ENCODE data around the gene ZNF777.

The ZNF777 gene

DNA sequence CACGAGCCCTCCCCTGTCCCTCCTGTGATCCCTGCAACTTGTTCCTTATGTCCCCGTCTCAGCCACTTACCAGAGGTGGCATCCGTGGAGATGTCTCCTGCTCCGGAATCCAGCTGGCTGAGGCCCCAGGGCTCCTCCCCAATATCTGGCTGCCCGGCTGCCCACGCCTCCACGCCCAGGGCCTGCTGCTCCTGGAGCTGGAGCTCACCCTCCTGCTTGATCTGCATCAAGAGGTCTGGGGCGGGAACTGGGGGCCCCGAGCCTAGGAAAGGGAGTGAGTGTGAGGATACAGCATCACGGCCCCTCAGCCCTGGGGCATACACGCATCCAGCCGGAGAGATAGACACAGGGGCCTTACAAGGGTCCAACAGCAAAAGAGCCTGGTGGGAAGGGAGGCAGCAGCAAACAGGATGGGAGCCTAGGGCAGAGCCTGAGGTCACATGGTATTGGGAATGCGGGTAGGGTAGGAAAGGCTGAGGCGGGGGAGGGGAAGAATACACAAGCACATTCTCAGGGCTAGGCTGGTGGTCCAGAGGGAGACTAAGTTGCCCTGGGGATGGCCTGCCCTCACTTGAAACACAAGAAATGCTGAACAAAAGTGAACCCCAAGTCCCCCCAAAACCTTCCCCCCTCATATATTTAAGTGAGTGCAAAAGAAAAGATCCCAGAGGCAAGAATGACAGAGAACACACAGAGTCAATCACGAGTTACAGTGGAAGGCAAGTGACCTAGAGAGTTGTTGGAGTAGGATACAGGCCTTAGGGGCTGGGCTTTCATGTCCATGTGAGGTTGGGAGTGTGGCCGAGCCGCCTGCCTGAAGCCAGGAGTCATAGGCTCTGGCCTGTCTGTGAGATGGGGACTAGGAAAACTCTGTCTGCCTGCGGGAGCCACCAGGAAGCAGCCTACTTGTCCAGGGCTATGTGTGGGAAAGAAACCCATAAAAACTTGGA is 16.9 kb upstream of the ZNF777 start:
- DNase-seq (ENCODE audit: low read depth in 4 of 4, low spot score in 1 of 4) = no peak

DNA sequence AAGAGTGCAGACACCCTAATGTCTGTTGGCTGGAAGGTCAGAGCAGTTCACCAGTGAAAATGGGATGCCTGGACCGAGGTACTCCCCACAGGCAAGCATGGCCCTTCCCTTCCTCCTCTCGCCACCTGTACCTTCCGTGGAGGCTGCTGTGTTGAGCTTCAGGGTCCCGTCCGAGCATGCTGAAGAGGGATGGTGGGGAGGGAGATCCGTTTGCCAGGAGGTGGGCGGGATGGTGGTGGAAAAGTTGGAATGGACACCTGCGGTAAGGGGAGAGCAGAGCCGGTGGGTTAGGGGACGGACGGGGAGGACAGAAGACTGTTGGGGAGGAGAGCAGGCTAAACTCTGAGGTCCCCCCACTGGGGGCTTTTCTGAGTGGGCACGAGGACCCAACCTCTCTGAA is 15.9 kb upstream of the ZNF777 start:
- DNase-seq (ENCODE audit: low read depth in 4 of 4, low spot score in 1 of 4) = no peak

DNA sequence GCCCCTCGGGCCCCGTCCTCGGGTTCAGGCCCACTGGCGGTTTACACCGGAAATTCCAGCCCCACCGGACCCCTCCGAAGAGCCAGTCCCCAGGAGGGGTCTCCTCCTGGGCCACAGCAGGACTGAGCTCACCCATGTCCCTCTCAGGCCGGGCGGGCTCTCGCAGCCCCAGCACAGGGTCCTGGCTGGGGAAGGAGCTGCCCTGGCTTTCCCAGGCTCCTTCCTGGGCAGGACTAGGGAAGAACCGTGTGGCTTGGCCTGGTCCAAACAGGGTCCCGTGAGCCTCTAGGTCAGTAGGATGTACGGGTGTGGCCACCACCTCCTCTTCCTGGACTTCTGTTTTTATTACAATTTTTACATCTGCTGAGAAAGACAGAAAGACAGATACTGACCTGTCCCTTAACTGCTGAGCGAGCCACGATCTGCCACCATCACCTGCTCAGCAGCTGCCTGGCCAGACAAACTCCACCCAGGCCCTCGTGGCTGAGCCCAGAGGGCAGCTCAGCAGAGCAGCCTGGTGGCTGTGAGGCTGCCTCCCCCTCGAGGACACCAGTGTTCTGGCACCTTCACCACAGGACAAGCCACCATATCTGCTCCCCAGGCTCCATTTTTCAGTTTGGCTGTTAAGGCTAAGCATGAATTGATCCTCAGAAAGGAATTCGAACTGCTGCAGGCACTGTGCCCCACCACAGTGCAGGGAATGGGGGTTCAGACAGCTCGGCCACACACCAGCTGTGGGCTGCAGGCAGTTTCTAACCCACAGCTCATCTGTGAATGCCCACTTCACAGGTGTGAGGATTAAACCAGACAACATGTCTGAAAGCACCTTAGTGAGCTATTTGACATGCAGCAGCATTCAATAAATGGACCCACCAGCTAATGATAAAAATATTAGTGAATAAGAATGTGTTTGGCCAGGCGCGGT is 14.5 kb upstream of the ZNF777 start:
- DNase-seq (ENCODE audit: low read depth in 4 of 4, low spot score in 1 of 4) = no peak

DNA sequence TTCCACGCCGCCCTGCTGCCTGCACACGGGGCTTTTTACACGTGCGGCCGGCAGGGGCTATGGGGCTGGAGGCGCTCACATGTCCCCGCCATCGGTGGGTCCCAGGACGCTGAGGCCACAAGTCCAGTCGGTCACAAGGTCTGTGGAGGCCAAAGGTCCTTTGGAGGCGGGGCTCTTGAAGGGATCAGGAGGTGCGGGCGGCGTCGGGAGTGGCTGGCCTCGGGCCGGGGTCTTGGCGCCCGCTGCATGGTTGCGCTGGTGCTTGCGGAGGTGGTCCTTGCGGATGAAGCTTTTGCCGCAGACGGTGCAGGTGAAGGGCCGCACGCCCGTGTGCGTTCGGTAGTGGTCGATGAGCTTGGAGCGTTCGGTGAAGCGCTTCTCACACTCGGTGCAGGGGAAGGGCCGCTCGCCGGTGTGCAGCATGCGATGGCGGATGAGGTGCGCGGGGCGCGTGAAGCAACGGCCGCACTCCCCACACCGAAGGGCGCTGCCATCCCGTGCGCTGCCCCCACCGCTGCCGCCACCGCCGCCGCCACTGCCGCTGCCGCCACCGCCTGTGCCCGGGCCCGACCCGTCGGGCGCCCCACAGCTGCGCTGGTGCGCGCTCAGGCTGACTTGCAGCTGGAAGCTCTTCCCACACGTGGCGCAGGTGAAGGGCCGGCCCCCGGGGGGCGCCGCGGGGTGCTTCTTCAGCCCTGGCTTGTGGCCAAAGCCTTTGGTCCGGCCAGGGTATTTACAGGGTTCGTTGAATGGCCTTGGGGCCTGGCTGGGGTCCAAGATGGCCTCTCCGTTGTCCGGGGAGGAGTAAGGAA is 13.7 kb upstream of the ZNF777 start:
- no peak for DNase-seq (ENCODE audit: low read depth in 4 of 4, low spot score in 1 of 4)

DNA sequence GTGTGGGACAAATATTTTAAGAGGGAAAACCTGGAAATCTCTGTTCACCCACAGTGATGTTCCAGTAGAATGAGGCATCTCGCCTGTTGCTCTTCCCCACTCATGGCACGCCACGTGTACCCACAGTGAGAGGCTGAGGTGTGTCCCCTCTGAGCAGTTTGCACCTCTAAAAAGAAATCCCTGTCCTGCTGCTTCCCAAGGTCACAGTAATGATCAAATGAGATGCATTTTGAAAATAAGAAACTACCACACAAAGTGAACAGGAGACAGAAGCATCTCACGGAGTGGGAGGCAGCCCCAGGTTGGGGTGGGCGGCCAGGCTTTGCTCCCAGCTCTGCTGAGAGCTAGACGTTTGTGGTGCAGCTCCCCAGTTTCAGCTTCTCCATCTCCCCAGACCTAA is 12.4 kb upstream of the ZNF777 start:
- no peak for DNase-seq (ENCODE audit: low read depth in 4 of 4, low spot score in 1 of 4)

DNA sequence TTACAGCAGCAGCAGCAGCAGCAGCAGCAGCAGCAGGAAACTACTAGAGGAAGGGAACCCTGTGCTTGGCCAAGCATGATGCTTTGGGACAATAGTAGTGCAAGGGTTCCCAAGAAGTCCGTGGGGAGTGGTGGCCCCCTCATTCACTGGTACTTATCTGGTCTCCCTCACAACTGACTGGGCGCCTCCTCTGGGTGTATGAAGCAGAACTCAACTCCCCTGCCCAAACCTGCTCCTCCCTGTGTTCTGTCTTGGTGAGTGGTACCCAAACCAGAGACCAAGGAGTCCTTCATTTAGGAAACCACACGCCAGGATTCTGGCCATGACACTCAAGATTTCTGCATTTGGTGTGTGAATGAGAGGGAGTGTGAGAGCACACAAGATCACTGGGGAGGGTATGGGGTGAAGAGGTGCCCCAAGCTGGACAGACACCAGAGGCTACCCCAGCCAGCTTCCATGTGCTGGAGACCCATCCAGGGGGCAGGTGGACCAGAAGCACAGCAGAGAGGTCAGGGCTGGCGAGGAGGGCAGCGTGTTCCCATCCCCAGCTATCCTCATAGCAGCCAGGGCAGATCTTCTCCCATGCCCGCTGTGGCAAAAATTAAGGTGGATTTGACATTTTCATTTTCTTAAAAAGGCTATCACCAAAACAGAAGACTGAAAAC is 10.6 kb upstream of the ZNF777 start:
- DNase-seq (ENCODE audit: low read depth in 4 of 4, low spot score in 1 of 4) = no peak

DNA sequence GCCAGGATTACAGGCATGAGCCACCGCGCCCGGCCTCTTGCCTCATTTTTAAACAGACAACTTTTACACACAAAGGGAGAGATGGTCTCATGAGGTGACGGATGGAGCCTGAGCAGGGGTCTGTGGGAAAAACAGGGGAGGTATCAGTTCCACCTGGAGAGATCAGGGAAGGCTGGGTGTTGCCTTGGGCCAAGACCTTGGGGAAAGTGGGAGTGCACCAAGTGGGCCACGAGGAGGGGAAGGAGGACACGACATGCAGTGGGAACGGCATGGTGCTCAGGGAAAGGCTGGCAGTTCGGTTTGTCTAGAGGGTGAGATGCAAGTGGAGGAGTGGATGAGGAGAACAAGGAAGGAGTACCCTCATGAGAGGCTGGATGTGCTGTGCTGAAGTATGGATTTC is 8.9 kb upstream of the ZNF777 start:
- no peak for DNase-seq (ENCODE audit: low read depth in 4 of 4, low spot score in 1 of 4)

DNA sequence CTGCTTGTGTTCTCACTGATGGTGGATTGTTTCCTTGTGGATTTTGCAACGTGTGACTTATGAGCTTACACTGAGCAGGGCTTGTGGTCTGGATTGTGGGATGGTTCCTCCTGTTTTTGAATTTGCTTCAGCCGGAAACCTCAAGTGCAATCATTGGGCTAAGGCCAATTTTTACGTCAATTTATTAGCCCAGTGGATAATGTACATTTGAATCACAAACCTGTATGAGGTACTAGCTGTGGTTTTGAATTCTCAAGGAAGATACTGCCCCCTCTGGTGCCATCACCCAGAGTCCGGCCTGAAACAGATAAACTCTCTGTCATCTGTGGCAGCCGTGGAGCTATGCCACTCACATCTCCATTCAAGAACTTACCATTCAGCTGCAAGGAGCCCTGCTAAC is 7.3 kb upstream of the ZNF777 start:
- no peak for DNase-seq (ENCODE audit: low read depth in 4 of 4, low spot score in 1 of 4)

DNA sequence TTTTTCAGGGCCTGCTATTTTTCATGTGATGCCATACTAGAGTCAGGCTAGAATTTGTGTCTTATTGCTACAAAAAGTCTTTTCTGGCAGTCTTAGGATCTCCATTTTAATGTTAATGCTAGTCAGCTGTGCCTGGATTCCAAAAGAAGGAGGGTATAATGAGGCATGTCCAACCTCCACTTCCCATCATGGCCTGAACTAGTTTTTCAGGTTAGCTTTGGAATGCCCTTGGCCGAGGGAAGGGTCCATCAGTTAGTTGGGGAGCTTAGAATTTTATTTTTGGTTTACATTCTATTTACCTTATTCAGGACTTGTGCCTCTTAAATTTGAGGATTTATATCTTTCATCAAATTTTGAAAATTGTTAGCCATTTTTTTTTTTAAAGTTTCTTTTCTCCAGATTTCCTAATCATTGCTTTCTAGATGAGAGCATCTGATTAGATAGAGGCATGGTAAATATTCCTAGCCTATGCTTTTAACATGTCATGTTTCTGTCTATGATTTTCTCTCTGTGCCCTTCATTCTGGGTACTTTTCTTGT is 6.5 kb upstream of the ZNF777 start:
- no peak for DNase-seq (ENCODE audit: low read depth in 4 of 4, low spot score in 1 of 4)

DNA sequence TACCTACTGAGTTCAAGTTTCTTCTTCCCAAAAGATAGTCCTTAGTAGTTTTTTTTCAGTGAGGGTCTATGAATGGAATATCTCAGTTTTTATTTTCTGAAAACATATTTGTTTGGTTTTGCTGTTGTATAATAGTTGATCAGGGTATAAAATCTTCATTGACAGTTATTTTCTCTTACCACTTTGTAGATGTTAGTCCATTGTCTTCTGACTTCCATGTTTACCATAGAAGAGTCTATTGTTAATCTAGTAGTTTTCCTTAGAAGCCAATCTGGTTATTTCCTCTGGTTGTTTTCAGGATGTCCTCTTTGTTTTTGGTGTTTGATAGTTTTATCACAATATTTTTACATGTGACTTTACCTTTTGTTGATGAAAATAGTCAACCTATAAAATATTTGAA is 5.5 kb upstream of the ZNF777 start:
- no peak for DNase-seq (ENCODE audit: low read depth in 4 of 4, low spot score in 1 of 4)

DNA sequence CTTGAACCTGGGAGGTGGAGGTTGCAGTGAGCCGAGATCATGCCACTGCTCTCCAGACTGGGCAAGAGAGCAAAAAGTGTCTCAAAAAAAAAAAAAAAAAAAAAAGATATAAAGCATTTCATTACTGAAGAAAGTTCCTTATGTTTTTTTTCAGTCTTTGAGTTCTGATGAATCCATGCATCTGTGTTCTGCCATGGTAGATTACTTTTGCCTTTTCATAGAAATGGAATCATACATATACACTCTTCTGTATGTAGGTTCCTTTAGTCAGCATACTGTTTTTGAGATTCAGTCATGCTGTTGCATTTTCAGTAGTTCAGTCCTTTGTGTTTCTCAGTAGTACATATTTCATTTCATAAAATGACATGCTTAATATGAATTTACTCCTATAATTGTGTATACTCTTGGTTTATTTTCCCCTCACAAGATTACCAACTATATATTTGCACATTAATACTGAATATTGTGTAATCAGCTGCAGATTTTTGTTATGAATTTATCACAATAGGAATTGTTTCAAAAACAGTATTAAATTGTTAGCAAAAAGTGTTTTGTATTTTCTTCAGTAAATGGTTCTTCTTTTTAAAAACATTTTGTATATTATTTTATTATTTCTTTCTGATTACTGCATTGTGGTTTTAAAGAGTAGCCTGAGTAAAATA is 2.8 kb upstream of the ZNF777 start:
- no peak for DNase-seq (ENCODE audit: low read depth in 4 of 4, low spot score in 1 of 4)

DNA sequence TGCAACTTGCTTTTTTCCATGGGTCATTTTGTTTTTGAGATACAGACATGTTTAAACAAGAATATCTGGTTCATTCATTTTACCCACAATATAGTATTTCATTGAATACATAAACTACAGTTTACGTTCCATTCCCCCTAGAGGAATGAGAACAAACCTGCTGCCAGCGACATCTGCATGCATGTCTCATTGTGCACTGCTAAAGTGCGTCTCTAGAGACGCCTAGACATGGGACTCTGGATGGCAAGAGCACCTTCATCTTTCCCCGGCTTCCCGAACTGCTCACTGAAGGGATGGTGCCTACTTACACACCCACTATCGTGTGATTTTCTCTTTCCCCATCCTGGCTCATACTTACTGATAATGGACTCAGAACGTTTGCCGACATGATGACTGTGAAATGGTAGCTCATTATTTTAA is 1.2 kb upstream of the ZNF777 start:
- no peak for DNase-seq (ENCODE audit: low read depth in 4 of 4, low spot score in 1 of 4)

DNA sequence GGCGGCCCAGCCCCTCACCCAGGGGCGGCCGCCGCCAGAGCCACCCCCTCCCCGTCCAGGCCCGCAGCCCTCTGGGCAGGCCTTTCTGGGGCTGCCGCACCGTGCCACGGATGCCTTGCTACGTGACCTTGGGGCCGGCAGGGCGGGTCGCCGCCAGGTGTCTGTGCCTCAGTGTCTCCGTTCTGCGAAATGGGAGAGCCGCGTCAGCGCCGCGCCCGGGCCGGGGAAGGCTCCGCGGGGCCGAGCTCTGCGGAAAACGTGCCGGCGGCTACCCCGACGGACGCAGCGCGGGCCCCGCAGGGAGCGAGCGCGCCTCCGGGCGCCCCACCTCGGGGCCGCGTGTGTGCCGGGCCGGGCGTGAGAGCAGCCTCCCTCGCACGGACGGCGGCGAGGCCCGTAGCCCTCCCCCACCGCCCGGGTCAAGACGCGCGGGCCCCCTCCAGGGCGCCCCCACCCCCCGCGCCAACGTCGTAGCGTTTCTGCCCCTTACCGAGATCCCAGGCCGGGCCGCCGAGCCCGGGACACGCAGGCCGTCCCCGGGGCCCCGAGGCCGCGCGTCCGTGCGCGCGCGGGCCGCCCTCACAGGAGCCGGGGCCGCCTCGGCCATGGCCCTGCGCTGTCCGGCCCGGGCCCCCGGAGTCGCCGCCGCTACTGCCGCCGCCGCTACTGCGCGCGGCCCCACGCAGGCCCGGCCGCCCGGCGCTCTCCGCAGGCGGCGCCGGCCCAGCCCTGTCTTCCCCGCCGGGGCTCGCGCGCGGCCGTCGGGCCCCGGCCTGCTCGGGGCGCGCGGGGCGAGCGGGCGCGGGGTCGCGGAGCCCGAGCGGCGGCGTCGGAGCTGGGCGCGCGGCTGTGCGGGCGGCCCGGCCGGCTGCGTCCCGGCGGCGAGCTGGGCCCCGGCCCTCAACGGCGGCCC is 1.1 kb downstream of the ZNF777 start:
- peak in 3 of 4 experiments; percentile 5 to 22 (median 11) for DNase-seq (ENCODE audit: low read depth in 4 of 4, low spot score in 1 of 4)

DNA sequence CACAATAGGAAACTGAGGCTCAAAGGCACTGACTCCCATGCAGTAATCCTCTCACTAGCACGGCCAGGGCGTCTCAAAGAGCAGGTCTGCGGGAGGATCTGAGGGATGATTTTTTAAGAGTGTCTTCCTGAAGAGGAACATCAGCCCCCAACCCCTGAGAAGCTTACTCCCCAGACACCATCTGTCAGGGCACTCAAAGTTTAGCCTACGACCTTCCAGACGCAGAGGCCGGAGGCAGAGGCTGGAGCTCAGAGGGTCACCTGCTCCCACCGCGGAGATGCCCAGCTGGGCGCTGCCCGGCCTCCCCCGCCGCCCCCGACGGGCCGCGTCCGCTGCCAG is 1.7 kb downstream of the ZNF777 start:
- no peak for DNase-seq (ENCODE audit: low read depth in 4 of 4, low spot score in 1 of 4)

DNA sequence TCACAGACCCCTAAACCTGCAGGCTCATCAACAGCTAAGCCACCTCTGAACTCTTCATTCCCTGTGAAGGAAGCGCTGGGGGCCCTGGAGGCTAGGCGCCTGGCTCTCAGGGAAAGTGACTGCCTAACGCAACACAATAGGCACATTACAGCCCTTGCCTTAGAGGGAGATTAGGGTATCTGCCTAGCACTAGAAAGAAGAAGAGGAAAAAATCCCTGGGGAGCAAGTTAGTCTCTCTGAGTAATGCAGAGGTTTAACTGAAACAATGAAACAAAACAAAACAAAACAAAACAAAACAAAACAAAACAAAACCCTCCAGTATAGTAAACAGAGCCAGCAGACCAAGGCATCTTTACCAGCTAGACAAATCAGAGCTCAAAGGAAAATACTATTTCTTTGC is 2.6 kb downstream of the ZNF777 start:
- no peak for DNase-seq (ENCODE audit: low read depth in 4 of 4, low spot score in 1 of 4)

DNA sequence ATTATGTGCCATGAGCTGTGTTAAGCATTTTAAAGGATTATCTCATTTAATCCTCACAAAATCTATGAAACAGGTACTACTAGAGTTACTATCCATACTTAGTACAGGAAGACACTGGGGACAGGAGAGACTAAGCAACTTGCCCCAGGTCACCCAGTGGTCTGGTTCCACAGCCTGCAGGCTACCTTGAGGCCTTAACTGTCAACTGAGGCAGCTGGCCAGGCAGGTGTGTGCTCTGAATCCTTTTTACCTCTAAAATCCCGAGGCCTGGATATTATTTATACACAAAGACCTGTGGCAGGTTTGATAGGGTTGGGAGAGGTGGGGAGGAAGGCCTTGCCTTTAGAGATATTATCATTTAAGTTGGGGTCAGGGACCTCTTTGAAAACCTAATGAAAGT is 3.1 kb downstream of the ZNF777 start:
- DNase-seq (ENCODE audit: low read depth in 4 of 4, low spot score in 1 of 4) = no peak

DNA sequence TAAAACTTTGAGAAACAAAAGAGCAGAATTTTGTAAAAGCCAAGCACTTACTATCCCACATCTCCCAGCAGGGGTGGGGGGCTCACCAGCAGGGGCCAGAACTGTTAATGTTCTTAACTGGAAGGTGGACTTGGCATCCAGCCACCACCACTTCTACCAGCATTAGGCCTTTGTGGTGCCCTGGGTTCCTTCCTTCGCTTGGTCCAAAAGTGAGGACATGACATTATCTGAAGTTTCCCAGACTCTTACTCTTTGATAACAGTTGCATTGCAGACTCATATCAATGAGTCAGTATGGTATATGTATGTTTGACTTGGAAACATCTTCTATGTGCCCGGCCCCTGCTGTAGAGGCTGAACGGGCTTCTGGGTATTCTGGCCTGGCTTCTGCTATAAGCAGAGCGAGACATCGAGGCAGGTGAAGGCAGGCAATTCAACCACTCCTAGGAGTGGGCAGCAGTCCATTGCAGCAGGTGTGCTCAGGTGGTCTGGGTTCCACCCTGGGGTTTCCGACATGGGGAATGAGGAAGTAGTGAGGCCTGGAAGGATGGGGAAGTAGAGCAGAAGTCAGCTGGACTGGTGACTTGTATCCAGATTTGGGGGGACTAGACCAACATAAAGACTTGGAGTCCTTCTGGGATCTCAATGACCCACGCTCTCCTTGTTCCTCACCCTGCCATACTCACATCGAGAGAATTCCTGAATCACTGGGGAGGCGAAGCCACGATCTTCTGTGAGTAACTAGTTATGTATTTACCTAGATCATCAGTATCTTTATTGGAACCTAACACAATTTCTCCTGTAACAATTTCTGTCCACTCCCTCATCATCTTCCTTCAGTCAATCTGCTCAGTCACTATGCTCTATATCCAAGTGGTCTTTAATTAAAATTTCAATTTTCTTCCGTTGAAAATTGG is 4.1 kb downstream of the ZNF777 start:
- no peak for DNase-seq (ENCODE audit: low read depth in 4 of 4, low spot score in 1 of 4)

Data from stimulated activated CD4-positive, alpha-beta T cell treated with anti-CD3 and anti-CD28 coated beads, Interleukin-1b, Interleukin-23, amount 100 ng/mL, for 24 hours (primary cell).